SK-N-SH (cell line): ENCODE results near the gene SKI. TPM values are rescaled to one million over a fixed set of nuclear protein-coding genes. Genes with fewer than 3 reads are reported as not detected.

Experiments
- CTCF ChIA-PET: fragments of 300-600, 350-600 bp; formaldehyde crosslinking; extraction: SDS; loops from one replicate; lab custom pipeline; 2021; lab: Yijun Ruan, JAX
- POLR2A ChIA-PET: fragments of 350-600 bp; sonication (Branson Sonifier 250); formaldehyde crosslinking; extraction: SDS; loops from one replicate; lab custom pipeline; 2020; ENCODE audit warnings: antibody characterized with exemption, inconsistent platforms; lab: Yijun Ruan, JAX
- DNase-seq: peaks from one replicate; pipeline ENCODE4 v3.0.0; 2012
- H2AFZ ChIP-seq: fragments of 200-600 bp; sonication (generic); 2 replicates; pipeline ENCODE4 v1.8.1; 2016; ENCODE audit warnings: antibody characterized with exemption, mild to moderate bottlenecking, low read depth
- H3F3A ChIP-seq: fragments of 200-600 bp; sonication (generic); replicated peaks from 2 replicates; pipeline ENCODE3; 2016; ENCODE audit warnings: antibody characterized with exemption, mild to moderate bottlenecking; ENCODE audit not compliant: insufficient read depth
- H3K27ac ChIP-seq, 2 experiments: fragments of 200-500 bp in 1 of 2; fragments of 200-600 bp in 1 of 2; sonication (Bioruptor generic) in 1 of 2; sonication (generic), shearing (Covaris generic) in 1 of 2; 2 replicates each; pipeline versions ENCODE4 v1.5.1 to v1.6.1; 2014 to 2016; ENCODE audit warnings: low read depth in 2 of 2, inconsistent platforms in 1 of 2, low read length in 1 of 2, mild to moderate bottlenecking in 1 of 2, mixed read lengths in 1 of 2
- H3K27me3 ChIP-seq: fragments of 200-600 bp; sonication (generic), shearing (Covaris generic); 2 replicates; pipeline ENCODE4 v1.6.1; 2016; ENCODE audit warnings: mixed run types; ENCODE audit not compliant: insufficient read depth
- H3K36me3 ChIP-seq, 2 experiments: fragments of 200-500 bp in 1 of 2; fragments of 200-600 bp in 1 of 2; sonication (Bioruptor generic) in 1 of 2; sonication (generic) in 1 of 2; replicated peaks in 1 of 2; 2 replicates each; pipeline versions ENCODE3 to v1.5.1; 2014 to 2016; ENCODE audit warnings: low read length in 1 of 2, mild to moderate bottlenecking in 1 of 2; ENCODE audit not compliant: insufficient read depth in 2 of 2, control insufficient read depth in 1 of 2
- H3K4me1 ChIP-seq, 2 experiments: fragments of 200-500 bp in 1 of 2; fragments of 200-600 bp in 1 of 2; sonication (Bioruptor generic) in 1 of 2; sonication (generic), shearing (Covaris generic) in 1 of 2; 2 replicates each; pipeline versions ENCODE4 v1.5.1 to v1.6.1; 2014 to 2016; ENCODE audit warnings: low read depth in 1 of 2, low read length in 1 of 2, mixed run types in 1 of 2; ENCODE audit not compliant: insufficient read depth in 2 of 2, control insufficient read depth in 1 of 2
- H3K4me2 ChIP-seq: fragments of 200-600 bp; sonication (generic), shearing (Covaris generic); 2 replicates; pipeline ENCODE4 v1.6.1; 2017; ENCODE audit warnings: mixed run types
- H3K4me3 ChIP-seq, 2 experiments: fragments of 200-500 bp in 1 of 2; fragments of 200-600 bp in 1 of 2; sonication (Bioruptor generic) in 1 of 2; sonication (generic), shearing (Covaris generic) in 1 of 2; 2 replicates each; pipeline versions ENCODE4 v1.5.1 to v1.8.1; 2014 to 2016; ENCODE audit warnings: low read depth in 2 of 2, inconsistent platforms in 1 of 2, low read length in 1 of 2, mild to moderate bottlenecking in 1 of 2, mixed read lengths in 1 of 2, moderate library complexity in 1 of 2
- H3K79me2 ChIP-seq: fragments of 200-600 bp; sonication (generic); 2 replicates; pipeline ENCODE4 v1.8.1; 2017; ENCODE audit warnings: mild to moderate bottlenecking; ENCODE audit not compliant: insufficient read depth
- H3K9ac ChIP-seq: fragments of 200-600 bp; sonication (generic); 2 replicates; pipeline ENCODE4 v1.6.1; 2017; ENCODE audit warnings: mixed run types
- H3K9me2 ChIP-seq: fragments of 200-600 bp; sonication (generic); 2 replicates; pipeline ENCODE4 v1.6.1; 2017; ENCODE audit warnings: mixed run types
- H3K9me3 ChIP-seq: fragments of 200-600 bp; sonication (generic); 2 replicates; pipeline ENCODE4 v1.6.1; 2017; ENCODE audit warnings: mixed run types, mild to moderate bottlenecking, moderate library complexity
- H4K20me1 ChIP-seq: fragments of 200-600 bp; sonication (generic); 2 replicates; pipeline ENCODE4 v1.6.1; 2017; ENCODE audit warnings: mild to moderate bottlenecking, mixed run types; ENCODE audit not compliant: insufficient read depth
- CHD2 ChIP-seq: fragments of 150-350 bp; IDR thresholded peaks from 2 replicates; pipeline ENCODE4 v1.6.1; 2018; ENCODE audit warnings: low read length; ENCODE audit not compliant: partially characterized antibody
- EZH2phosphoT487 ChIP-seq: fragments of 200-600 bp; sonication (generic); IDR thresholded peaks from 2 replicates; pipeline ENCODE4 v1.6.1; 2017; ENCODE audit warnings: low read depth, mixed run types, mild to moderate bottlenecking, antibody characterized with exemption, moderate library complexity, borderline replicate concordance
- FOXM1 ChIP-seq: IDR thresholded peaks from 2 replicates; pipeline ENCODE4 v1.4.0; 2012; ENCODE audit warnings: low read depth, mild to moderate bottlenecking
- MEF2A ChIP-seq: IDR thresholded peaks from 2 replicates; pipeline ENCODE4 v1.4.0; 2012; ENCODE audit warnings: low read depth, borderline replicate concordance
- MXI1 ChIP-seq: IDR thresholded peaks from 2 replicates; pipeline ENCODE4 v1.6.1; 2012; ENCODE audit warnings: mild to moderate bottlenecking, low read depth, low read length, improper control_type of control experiment
- NFIC ChIP-seq: IDR thresholded peaks from 2 replicates; pipeline ENCODE4 v1.4.0; 2012; ENCODE audit warnings: borderline replicate concordance
- NRF1 ChIP-seq: IDR thresholded peaks from 2 replicates; pipeline ENCODE4 v1.6.1; 2012; ENCODE audit warnings: low read depth, mild to moderate bottlenecking, low read length
- RAD21 ChIP-seq: IDR thresholded peaks from 2 replicates; pipeline ENCODE4 v1.6.1; 2012; ENCODE audit warnings: mild to moderate bottlenecking, low read length
- RCOR1 ChIP-seq: fragments of 150-350 bp; IDR thresholded peaks from 2 replicates; pipeline ENCODE4 v1.6.1; 2017; ENCODE audit warnings: antibody characterized with exemption, low read length
- RFX5 ChIP-seq: IDR thresholded peaks from 2 replicates; pipeline ENCODE4 v1.6.1; 2012; ENCODE audit warnings: mild to moderate bottlenecking, improper control_type of control experiment, low read length
- SIN3A ChIP-seq: IDR thresholded peaks from 2 replicates; pipeline ENCODE4 v1.6.1; 2012; ENCODE audit warnings: low read depth, mild to moderate bottlenecking, low read length, moderate library complexity, borderline replicate concordance
- SMC3 ChIP-seq: IDR thresholded peaks from 2 replicates; pipeline ENCODE4 v1.6.1; 2012; ENCODE audit warnings: low read depth, low read length, improper control_type of control experiment
- TEAD4 ChIP-seq: IDR thresholded peaks from 2 replicates; pipeline ENCODE4 v1.4.0; 2012; ENCODE audit warnings: mild to moderate bottlenecking, borderline replicate concordance; ENCODE audit not compliant: insufficient read depth
- WGBS: methylation state at CpG from one replicate; pipeline ENCODE4 v1.1.6; 2017; ENCODE audit warnings: low lambda C conversion rate; 5-methylcytosine and 5-hydroxymethylcytosine counted together
- polyA plus RNA-seq, 3 experiments: library from polyadenylated mRNA; depleted of rRNA; stranded (reverse); fragments of >200 nt; gene quantifications; 2 replicates each; pipeline ENCODE4 v1.2.3, GENCODE V29; 2012
- TF ChIP-seq, protein P1 (sequence below): fragments of 150-350 bp; IDR thresholded peaks from 2 replicates; pipeline ENCODE4 v1.6.1; 2016; ENCODE audit warnings: mild to moderate bottlenecking, low read depth, low read length
- TF ChIP-seq, protein P2 (sequence below): IDR thresholded peaks from 2 replicates; pipeline ENCODE4; 2012
- TF ChIP-seq, protein P3 (sequence below): IDR thresholded peaks from 2 replicates; pipeline ENCODE4 v1.4.0; 2012; ENCODE audit warnings: low read depth, borderline replicate concordance
- TF ChIP-seq, protein P4 (sequence below): IDR thresholded peaks from 2 replicates; pipeline ENCODE4 v1.4.0; 2012; ENCODE audit warnings: low read depth
- TF ChIP-seq, protein P5 (sequence below): fragments of 150-350 bp; IDR thresholded peaks from 2 replicates; pipeline ENCODE4 v1.6.1; 2017; ENCODE audit warnings: antibody characterized with exemption, low read length, low read depth, borderline replicate concordance
- TF ChIP-seq, protein P6 (sequence below): IDR thresholded peaks from 2 replicates; pipeline ENCODE4 v1.6.1; 2012; ENCODE audit warnings: mild to moderate bottlenecking, low read depth, low read length, moderate library complexity

Gene SKI
- polyA plus RNA-seq, 1 of the 3 experiments (the other 2 are of a cell fraction), result 7.2 TPM

DNA sequence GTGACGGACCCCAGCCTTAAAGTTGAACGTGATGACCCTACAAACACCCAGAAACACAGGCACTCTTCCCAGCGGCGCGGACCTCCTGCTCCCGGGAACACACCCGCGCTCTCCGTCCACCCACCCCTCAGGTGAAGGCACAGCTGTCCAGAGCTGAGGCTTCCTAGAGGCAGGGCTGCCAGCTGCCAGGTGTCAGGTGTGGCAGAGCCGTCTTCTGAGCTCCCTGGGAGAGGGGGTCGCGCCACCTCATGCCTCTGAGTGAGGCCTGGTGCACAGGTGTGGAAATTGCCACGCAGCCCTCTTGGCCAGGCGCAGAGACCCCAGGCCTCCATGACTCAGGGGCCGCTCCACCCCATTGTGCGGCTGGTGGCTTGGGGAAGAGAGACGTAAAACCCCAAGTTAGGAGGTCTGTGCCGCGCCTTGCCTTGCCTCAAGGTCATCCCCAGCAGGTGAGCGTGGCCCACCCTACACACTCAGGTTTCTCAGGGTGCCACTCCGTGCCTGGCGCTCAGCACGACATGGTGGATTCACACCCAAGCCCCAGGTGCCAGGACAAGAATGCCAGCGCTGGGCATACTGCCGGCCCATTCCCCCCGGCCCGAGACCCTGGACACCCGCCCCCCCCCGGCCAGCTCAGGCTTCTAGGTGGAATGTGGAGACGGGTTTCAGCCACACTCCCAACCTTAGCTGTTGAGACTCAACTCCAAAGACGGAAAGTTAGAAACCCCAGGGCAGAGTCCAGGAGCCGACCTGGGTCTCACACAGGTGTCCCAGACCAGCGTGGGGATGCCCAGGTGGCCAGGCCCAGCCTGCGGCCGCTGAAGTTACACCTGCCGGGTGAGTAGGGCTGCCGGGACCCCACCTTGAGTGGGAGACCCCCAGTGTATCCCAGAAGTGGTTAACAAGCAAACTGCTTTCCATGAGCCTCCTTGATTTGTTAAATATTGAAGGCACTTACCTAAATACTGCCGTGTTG lies 42.0 kb upstream of the SKI start:
- peaks cover 19% of the 10 kb centered on the region; the same call in 1 of the 2 replicates for H3K79me2 ChIP-seq
- H3K9ac ChIP-seq, result no peak overlapping the region
- H4K20me1 ChIP-seq, result no peaks in the 10 kb centered on the region
- H3K4me3 ChIP-seq, result no peak overlapping the region
- ChIA-PET POLR2A (interaction anchor here (0.9 kb wide), 1 partner anchor 11 kb away, joined by 4 read pairs; no protein-coding TSS in a partner anchor), CTCF (interaction anchor here (1.4 to 4.6 kb wide), 2 partner anchors 9 to 12 kb away, joined by 5 to 32 read pairs; no protein-coding TSS in a partner anchor)
- no peak overlapping the region for H3K27ac ChIP-seq
- WGBS, result 95% methylated on average over 29 of the region's 38 CpGs
- TF ChIP-seq RAD21 (no peak), FOXM1 (no peak), CHD2 (no peak), NRF1 (no peak), RFX5 (no peak), MEF2A (no peak), EZH2phosphoT487 (no peak), TEAD4 (no peak), MXI1 (no peak), RCOR1 (no peak), NFIC (no peak), SMC3 (no peak), SIN3A (no peak)
- TF ChIP-seq, protein P1, sequence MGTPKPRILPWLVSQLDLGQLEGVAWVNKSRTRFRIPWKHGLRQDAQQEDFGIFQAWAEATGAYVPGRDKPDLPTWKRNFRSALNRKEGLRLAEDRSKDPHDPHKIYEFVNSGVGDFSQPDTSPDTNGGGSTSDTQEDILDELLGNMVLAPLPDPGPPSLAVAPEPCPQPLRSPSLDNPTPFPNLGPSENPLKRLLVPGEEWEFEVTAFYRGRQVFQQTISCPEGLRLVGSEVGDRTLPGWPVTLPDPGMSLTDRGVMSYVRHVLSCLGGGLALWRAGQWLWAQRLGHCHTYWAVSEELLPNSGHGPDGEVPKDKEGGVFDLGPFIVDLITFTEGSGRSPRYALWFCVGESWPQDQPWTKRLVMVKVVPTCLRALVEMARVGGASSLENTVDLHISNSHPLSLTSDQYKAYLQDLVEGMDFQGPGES, result no peak
- TF ChIP-seq, protein P2, sequence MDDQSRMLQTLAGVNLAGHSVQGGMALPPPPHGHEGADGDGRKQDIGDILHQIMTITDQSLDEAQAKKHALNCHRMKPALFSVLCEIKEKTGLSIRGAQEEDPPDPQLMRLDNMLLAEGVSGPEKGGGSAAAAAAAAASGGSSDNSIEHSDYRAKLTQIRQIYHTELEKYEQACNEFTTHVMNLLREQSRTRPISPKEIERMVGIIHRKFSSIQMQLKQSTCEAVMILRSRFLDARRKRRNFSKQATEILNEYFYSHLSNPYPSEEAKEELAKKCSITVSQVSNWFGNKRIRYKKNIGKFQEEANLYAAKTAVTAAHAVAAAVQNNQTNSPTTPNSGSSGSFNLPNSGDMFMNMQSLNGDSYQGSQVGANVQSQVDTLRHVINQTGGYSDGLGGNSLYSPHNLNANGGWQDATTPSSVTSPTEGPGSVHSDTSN, result no peak
- TF ChIP-seq, protein P3, sequence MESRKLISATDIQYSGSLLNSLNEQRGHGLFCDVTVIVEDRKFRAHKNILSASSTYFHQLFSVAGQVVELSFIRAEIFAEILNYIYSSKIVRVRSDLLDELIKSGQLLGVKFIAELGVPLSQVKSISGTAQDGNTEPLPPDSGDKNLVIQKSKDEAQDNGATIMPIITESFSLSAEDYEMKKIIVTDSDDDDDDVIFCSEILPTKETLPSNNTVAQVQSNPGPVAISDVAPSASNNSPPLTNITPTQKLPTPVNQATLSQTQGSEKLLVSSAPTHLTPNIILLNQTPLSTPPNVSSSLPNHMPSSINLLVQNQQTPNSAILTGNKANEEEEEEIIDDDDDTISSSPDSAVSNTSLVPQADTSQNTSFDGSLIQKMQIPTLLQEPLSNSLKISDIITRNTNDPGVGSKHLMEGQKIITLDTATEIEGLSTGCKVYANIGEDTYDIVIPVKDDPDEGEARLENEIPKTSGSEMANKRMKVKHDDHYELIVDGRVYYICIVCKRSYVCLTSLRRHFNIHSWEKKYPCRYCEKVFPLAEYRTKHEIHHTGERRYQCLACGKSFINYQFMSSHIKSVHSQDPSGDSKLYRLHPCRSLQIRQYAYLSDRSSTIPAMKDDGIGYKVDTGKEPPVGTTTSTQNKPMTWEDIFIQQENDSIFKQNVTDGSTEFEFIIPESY, result no peak
- TF ChIP-seq, protein P4, sequence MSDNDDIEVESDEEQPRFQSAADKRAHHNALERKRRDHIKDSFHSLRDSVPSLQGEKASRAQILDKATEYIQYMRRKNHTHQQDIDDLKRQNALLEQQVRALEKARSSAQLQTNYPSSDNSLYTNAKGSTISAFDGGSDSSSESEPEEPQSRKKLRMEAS, result no peak
- TF ChIP-seq, protein P5, sequence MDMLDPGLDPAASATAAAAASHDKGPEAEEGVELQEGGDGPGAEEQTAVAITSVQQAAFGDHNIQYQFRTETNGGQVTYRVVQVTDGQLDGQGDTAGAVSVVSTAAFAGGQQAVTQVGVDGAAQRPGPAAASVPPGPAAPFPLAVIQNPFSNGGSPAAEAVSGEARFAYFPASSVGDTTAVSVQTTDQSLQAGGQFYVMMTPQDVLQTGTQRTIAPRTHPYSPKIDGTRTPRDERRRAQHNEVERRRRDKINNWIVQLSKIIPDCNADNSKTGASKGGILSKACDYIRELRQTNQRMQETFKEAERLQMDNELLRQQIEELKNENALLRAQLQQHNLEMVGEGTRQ, result no peak
- TF ChIP-seq, protein P6, sequence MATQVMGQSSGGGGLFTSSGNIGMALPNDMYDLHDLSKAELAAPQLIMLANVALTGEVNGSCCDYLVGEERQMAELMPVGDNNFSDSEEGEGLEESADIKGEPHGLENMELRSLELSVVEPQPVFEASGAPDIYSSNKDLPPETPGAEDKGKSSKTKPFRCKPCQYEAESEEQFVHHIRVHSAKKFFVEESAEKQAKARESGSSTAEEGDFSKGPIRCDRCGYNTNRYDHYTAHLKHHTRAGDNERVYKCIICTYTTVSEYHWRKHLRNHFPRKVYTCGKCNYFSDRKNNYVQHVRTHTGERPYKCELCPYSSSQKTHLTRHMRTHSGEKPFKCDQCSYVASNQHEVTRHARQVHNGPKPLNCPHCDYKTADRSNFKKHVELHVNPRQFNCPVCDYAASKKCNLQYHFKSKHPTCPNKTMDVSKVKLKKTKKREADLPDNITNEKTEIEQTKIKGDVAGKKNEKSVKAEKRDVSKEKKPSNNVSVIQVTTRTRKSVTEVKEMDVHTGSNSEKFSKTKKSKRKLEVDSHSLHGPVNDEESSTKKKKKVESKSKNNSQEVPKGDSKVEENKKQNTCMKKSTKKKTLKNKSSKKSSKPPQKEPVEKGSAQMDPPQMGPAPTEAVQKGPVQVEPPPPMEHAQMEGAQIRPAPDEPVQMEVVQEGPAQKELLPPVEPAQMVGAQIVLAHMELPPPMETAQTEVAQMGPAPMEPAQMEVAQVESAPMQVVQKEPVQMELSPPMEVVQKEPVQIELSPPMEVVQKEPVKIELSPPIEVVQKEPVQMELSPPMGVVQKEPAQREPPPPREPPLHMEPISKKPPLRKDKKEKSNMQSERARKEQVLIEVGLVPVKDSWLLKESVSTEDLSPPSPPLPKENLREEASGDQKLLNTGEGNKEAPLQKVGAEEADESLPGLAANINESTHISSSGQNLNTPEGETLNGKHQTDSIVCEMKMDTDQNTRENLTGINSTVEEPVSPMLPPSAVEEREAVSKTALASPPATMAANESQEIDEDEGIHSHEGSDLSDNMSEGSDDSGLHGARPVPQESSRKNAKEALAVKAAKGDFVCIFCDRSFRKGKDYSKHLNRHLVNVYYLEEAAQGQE, result no peak
- H3K4me1 ChIP-seq, result peaks cover 0 to 20% of the 10 kb centered on the region in 2 experiments; a peak in 1 of 4 replicates
- H3K27me3 ChIP-seq, result no peaks in the 10 kb centered on the region
- no peaks in the 10 kb centered on the region for H3K9me2 ChIP-seq
- peaks cover 4% of the 10 kb centered on the region for H3F3A ChIP-seq
- no peaks in the 10 kb centered on the region for H3K9me3 ChIP-seq
- no peak for DNase-seq
- no peak overlapping the region for H3K4me2 ChIP-seq
- peaks cover 0 to 32% of the 10 kb centered on the region in 2 experiments for H3K36me3 ChIP-seq
- H2AFZ ChIP-seq, result no peak overlapping the region
